Activated CD8-positive, alpha-beta memory T cell treated with anti-CD3 and anti-CD28 coated beads for 1 hour (primary cell): Measurements from ENCODE around the gene ZDHHC11.
"Not testable (repeated sequence)": the region's sequence is repeated elsewhere in the genome, so short reads cannot be mapped to it uniquely, and the experiment has no call there.

Source experiments
- DNase-seq, 2 donors: peaks; one replicate each; pipeline ENCODE4 v3.0.0-alpha.2; 2020; ENCODE audit warnings: low read depth in 1 of 2; ENCODE audit errors: extremely low read depth in 1 of 2

ZDHHC11 gene

DNA sequence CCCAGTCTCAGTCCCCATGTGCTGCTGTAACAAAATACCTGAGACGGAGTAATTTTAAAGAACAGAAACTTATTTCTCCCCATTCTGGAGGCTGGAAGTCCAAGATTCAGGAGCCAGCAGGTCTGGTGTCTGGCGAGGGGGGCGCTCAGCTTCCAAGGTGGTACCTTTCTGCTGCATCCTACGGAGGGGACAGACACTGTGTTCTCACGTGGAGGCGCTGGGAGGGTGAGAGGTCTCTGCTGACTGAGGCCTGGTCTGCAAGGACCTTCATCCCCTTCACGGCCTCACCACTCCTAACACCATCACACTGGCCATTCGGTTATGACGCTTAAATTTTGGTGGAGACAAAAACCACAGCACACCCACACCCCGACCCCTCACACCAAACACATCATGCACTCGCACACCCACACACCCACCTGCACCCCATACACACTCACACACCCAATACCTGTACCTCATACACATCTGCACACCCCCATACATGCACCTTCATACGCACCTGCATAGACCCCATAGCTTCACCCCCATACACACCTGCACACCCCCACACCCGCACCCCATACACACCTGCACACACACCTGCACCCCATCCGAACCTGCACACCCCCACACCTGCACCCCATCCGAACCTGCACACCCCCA is 9.8 kb upstream of the ZDHHC11 start:
- DNase-seq, result no peak

DNA sequence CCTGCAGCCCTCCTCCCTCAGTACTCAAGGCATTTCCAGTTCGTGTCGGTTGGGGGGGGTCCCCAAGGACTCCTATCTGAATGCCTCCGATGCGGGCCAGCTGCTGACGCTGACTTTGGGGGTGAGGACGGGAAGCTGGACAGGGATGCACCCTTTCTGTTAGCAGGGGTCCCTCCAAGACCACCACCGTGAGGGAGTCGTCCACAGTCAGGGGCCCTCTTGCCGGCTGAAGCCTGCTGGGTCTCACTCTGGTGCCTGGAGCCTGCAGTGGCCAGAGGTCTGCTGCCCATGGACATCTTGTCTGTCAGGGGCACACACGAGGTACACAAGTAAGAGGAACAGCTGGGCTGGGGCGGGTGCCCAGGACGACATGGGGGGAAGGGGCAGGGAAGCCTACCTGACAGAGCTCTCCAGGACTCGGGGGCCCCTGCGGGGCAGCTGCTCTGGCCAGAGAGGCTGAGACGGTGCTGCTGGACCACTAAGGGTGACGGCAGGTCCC is 9.1 kb upstream of the ZDHHC11 start:
- no peak for DNase-seq

DNA sequence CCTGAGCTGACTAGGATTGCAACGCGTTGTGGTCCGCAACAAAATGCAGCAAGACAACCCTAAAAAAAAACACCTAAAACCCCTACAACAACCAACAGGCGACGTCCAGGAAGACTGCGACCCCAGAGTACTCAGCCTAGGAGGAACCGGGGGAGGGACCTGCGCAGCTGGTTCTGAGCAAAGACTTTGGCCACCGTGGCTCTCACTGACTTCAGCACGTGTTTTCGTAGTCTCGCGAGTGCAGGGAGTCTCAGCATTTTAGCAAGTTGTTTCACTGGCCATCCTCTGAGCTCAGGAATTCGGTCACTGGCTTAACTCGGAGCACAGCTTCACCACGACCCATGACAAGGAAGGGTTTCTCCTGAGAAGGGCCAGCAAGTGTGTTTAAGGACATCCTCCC is 8.6 kb upstream of the ZDHHC11 start:
- no peak for DNase-seq

DNA sequence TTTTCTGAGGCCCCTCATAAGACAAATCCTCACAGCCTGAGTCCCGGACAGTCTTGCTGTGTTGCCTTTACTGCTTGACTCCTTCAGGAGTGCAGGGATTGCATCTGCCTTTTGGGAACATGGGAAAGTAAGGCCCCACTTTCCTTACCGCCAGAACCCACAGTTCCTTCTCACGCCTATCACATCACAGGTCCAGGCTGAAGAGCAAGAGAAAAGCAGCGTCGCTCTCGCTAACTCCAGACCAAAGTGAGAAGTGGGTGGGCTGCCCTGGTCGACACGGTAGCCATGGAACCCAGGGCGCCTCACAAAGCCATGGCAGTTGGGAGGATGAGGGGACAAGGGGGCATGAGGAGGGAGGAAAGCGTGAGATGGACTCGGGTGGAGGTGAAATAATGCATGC is 7.9 kb upstream of the ZDHHC11 start:
- DNase-seq, result no peak

DNA sequence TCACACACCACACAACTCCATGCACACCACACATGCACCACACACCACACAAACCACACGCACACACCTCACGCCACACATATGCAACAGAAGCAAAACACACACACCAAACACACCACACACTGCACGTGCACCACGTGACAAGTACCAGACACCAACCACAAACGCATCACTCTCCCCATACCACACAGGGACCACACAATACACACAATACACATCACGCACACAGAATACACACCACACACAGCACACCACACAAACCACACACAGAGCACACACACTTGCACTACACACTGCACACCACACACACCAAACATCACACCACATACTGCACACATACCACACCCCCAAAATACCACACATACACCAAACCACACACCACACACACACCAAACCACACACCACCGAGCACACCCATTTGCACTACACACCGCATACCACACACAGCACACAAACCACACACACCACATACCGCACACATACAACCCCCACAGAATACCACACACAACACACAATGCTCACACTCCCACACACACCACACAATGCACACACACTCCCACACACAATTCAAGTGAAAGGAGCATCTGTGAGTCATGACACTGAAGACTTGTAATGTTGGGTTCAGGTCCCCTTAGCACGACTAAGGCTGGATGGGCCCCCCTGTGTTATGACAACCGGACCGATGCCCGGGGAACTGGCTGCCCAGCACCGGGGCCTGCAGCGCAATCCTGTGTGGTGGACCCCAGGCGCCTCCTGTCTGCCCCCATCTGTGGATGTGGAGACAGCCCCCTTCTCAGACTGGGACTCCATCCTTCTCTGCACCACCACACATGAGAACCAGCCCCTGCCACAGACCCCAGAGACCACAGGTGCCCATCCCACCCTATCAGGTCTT is 6.0 kb upstream of the ZDHHC11 start:
- no peak for DNase-seq

DNA sequence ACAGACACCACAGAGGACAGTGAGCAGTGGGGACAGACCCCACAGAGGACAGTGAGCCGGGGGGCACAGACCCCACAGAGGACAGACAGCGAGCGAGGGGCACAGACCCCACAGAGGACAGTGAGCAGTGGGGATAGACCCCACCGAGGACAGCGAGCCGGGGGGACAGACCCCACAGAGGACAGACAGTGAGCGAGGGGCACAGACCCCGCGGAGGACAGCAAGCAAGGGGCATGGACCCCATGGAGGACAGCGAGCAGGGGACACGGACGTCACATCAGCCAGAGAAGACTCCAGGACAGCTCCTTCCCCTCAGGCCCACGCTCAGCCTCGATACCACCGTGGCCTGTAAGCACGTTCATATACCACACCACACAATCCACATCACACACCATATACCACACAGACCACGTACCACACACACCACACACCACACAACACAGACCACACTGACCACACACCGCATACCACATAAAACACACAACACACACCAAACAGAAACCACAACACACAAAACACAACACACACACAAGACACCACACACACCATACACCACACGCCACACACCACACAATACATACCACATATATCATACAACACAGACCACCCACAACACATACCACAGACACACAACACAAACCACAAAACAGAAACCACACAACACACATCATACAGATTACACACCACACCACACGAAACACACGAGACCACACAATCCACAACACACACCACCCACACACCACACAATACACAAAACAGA is 5.2 kb upstream of the ZDHHC11 start:
- DNase-seq, result no peak

DNA sequence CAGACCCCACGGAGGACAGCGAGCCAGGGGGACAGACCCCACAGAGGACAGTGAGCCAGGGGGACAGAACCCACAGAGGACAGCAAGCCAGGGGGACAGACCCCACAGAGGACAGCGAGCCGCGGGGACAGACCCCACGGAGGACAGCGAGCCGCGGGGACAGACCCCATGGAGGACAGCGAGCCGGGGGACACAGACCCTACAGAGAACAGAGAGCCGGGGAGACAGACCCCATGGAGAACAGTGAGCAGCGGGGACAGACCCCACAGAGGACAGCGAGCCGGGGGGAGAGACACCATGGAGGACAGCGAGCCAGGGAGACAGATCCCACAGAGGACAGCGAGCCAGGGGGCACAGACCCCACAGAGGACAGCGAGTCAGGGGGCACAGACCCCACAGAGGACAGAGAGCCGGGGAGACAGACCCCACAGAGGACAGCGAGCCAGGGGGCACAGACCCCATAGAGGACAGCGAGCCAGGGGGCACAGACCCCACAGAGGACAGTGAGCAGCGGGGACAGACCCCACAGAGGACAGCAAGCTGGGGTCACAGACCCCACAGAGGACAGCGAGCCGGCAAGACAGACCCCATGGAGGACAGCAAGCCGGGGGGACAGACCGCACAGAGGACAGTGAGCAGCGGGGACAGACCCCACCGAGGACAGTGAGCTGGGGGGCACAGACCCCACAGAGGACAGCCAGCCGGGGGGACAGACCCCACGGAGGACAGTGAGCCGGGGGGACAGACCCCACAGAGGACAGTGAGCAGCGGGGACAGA is 4.4 kb upstream of the ZDHHC11 start:
- DNase-seq, result no peak

DNA sequence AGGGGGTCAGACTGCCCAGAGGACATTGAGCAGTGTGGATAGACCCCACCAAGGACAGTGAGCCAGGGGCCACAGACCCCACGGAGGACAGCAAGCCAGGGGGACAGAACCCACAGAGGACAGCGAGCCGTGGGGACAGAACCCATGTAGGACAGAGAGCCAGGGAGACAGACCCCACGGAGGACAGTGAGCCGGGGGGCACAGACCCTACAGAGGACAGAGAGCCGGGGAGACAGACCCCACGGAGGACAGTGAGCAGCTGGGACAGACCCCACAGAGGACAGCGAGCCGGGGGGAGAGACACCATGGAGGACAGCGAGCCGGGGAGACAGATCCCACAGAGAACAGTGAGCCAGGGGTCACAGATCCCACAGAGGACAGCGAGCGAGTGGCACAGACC is 3.4 kb upstream of the ZDHHC11 start:
- no peak for DNase-seq

DNA sequence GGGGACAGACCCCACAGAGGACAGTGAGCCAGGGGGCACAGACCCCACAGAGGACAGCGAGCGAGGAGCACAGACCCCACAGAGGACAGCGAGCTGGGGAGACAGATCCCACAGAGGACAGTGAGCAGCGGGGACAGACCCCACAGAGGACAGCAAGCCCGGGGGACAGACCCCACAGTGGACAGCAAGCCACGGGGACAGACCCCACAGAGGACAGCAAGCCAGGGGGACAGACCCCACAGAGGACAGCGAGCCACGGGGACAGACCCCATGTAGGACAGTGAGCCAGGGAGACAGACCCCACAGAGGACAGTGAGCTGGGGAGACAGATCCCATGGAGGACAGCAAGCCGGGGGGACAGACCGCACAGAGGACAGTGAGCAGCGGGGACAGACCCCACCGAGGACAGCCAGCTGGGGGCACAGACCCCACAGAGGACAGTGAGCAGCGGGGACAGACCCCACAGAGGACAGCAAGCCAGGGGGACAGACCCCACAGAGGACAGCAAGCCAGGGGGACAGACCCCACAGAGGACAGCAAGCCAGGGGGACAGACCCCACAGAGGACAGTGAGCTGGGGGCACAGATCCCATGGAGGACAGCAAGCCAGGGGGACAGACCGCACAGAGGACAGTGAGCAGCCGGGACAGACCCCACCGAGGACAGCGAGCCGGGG is 2.8 kb upstream of the ZDHHC11 start:
- not testable (repeated sequence) for DNase-seq

DNA sequence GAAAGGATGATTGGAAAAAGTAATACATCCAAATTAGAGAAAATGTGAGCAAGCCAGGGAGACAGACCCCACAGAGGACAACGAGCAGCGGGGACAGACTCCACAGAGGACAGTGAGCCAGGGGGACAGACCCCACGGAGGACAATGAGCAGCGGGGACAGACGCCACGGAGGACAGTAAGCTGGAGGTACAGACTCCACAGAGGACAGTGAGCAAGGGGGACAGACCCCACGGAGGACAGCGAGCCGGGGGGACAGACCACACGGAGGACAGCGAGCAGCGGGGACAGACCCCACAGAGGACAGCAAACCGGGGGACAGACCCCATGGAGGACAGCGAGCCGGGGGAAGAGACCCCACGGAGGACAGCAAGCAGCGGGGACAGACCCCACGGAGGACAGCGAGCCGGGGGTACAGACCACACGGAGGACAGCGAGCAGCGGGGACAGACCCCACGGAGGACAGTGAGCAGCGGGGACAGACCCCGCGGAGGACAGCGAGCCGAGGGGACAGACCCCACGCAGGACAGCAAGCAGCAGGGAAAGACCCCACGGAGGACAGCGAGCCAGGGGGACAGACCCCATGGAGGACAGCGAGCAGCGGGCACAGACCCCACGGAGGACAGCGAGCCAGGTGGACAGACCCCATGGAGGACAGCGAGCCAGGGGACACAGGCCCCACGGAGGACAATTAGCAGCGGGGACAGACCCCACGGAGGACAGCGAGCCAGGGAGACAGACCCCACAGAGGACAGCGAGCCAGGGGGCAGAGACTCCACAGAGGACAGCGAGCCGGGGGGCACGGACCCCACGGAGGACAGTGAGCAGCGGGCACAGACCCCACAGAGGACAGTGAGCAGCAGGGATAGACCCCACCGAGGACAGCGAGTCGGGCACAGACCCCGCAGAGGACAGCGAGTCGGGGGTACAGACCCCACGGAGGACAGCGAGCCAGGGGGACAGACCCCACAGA is 1.9 kb upstream of the ZDHHC11 start:
- DNase-seq, result no peak

DNA sequence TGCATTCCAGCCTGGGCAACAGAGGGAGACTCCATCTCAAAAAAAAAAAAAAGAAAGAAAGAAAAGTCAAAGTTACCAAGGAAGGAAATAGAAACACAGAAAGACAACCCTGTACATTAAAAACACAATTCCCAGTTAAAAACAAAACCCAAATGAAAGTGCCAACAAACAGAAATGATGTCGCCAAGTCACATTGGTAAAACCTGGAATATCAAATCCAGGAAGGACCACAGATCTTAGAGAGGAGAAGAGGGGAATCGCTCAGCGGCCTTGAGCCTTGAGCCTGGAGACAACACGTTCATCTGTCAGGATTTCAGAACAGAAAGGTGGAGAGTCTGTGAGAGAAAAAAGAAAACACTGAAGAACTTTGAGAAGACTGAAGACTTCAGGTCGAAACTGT is 1.2 kb upstream of the ZDHHC11 start:
- no peak for DNase-seq

DNA sequence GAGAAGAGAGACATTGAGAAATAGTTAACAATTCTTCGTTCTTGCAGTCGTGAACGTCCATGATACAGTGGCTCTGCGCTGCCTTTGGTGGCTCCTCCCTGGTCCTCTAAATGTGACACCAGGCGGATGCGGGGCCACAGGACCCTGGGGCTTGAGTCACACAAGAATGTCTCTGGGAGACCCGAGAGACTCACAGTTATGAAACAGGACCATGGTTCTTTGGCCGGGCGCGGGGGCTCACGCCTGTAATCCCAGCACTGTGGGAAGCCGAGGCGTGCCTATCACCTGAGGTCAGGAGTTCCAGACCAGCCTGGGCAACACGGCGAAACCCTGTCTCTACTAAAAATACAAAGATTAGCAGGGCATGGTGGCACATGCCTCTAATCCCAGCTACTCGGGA is 767 bp upstream of the ZDHHC11 start:
- no peak for DNase-seq

DNA sequence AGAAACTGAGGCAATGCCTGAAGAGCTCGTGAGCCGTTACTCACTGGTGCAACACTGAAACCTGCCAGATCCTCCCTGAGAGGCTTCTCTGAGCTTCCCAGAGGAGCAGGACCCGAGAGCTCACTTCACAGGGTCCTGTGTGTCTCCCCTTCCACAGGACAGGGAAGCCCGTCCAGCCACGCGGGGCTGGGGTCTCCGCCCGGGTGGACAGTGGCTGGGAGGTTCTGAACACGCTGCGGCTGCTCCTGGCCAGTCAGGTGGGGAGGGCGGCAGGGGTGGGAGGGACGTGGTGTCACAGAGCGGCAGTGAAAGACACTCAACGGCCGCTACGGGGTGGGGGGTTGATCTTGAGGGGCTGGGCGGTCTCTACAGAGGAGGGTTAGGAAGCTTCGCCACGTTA is 290 bp upstream of the ZDHHC11 start:
- no peak for DNase-seq

DNA sequence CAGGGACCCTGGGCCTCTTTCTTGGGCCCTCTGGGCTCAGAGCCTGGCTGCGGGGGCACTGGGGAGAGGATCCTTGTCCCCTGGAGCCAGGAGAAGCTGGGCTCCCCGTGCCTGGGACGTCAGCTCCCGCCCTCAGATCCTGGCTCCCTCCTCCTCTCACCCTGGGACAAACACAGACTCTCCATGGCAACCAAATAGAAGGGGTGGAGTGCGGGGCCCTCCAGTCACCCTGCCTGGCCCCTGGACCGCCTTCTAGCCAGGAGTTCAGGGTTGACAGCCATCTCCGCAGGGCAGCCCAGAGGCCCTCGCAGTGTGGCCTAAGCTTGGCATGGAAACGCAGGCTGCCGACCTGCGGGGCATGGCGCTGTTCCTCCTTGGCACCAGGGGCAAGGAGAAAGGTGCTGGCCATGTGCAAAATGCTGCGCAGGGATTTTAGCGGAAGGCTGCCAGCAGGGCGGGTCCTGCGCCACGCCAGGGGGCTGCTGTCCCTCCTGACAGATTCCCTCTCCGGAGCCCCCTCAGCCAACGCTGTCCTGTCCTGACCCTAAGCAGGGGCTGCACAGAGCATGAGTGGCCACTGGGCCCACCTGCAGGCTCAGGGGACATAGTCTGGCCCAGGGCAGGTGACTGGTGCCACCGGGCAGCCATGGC is 1.0 kb downstream of the ZDHHC11 start:
- DNase-seq, result no peak

DNA sequence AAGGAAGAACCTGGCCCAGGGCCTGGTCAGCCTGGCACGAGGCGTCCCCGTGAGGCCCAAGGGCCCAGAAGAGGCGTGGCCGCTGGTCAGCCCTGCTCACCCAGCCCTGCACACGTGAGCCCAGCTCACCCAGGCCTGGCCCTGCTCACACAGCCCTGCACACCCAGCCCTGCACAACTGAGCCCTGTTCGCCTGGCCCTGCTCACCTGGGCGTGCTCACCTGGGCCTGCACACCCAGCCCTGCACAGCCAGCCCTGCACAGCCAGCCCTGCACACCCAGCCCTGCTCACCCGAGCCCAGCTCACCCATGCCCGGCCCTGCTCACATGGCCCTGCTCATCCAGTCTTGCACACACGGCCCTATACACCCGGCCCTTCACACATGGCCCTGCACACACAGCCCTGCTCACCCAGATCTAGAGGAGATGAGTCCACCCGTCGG is 2.1 kb downstream of the ZDHHC11 start:
- no peak for DNase-seq

DNA sequence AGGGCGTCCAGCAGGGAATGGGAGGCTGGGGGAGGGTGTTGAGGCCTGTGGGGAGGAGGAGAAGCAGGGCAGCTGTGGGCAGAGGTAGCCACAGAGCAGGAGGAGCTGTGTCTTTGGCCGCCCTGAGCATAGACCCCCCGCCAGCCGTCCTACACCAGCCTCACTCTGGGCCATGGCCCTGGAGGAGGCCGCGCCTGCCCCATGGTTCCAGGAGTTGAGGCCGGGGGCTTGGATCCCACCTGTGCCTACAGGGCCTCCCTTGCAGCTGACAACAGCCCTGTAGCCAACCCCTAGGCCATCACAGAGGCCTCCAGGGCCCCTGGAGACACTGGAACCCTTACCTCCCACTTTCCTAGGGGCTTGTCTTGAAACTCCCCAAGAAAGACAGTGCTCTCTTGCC is 3.0 kb downstream of the ZDHHC11 start:
- not testable (repeated sequence) for DNase-seq

DNA sequence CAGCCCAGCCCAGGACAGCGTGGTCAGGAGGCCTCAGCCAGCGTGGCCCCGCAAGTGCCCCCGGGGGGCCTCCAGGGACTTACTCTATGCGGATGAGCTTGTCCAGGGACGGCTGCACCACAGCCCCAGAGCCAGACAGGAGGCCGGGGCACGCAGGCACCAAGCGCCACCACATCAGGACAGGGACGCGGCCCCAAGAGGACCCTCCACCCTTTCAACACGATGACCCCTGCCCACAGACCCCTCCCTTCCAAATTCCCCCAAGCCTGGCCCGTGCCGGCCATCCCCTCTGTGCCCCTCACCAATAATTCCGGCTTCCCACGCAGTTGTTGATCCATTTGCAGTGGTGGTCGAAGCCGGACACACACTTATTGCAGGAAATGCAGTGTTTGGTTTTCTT is 3.6 kb downstream of the ZDHHC11 start:
- not testable (repeated sequence) for DNase-seq

DNA sequence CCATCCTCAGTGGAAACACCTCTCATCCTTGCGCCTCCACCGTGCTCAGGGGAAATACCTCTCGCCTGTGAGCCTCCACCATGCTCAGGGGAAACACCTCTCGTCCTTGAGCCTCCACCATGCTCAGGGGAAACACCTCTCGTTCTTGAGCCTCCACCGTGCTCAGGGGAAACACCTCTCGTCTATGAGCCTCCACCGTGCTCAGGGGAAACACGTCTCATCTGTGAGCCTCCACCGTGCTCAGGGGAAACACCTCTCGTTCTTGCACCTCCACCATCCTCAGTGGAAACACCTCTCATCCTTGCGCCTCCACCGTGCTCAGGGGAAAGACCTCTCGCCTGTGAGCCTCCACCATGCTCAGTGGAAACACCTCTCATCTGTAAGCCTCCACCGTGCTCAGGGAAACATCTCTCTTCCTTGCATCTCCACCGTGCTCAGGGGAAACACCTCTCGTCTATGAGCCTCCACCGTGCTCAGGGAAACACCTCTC is 4.1 kb downstream of the ZDHHC11 start:
- DNase-seq, result not testable (repeated sequence)
